ENCODE data around the gene CASZ1.
A peak's percentile ranks its signal among the peaks of the same experiment; 100 is the strongest.

CASZ1 gene

GRCh38 chr1:10753299-10753698 lies 43.1 kb downstream of the CASZ1 start:
- DNase-seq (ENCODE audit: low spot score) = no peak

GRCh38 chr1:10751561-10752085 lies 44.8 kb downstream of the CASZ1 start:
- DNase-seq (ENCODE audit: low spot score) = no peak

- no peak for DNase-seq (ENCODE audit: low spot score)
Observed at GRCh38 chr1:10751160-10751559, 45.3 kb downstream of the CASZ1 start.

GRCh38 chr1:10745886-10746455 lies 50.5 kb downstream of the CASZ1 start:
- no peak for DNase-seq (ENCODE audit: low spot score)

GRCh38 chr1:10745383-10745782 lies 51.1 kb downstream of the CASZ1 start:
- DNase-seq (ENCODE audit: low spot score) = no peak

- no peak for DNase-seq (ENCODE audit: low spot score)
Observed at GRCh38 chr1:10744654-10745238, 51.7 kb downstream of the CASZ1 start.

GRCh38 chr1:10744029-10744428 lies 52.4 kb downstream of the CASZ1 start:
- no peak for DNase-seq (ENCODE audit: low spot score)

GRCh38 chr1:10741696-10742095 lies 54.8 kb downstream of the CASZ1 start:
- no peak for DNase-seq (ENCODE audit: low spot score)

GRCh38 chr1:10740123-10740522 lies 56.3 kb downstream of the CASZ1 start:
- DNase-seq (ENCODE audit: low spot score) = no peak

GRCh38 chr1:10739589-10739988 lies 56.9 kb downstream of the CASZ1 start:
- DNase-seq (ENCODE audit: low spot score) = no peak

GRCh38 chr1:10738061-10739058 lies 58.1 kb downstream of the CASZ1 start:
- DNase-seq (ENCODE audit: low spot score) = no peak

- DNase-seq (ENCODE audit: low spot score) = no peak
Observed at GRCh38 chr1:10737651-10738050, 58.8 kb downstream of the CASZ1 start.

GRCh38 chr1:10736634-10737586 lies 59.5 kb downstream of the CASZ1 start:
- no peak for DNase-seq (ENCODE audit: low spot score)

GRCh38 chr1:10735563-10736305 lies 60.7 kb downstream of the CASZ1 start:
- no peak for DNase-seq (ENCODE audit: low spot score)

GRCh38 chr1:10734962-10735544 lies 61.4 kb downstream of the CASZ1 start:
- DNase-seq (ENCODE audit: low spot score) = no peak

GRCh38 chr1:10734375-10734774 lies 62.1 kb downstream of the CASZ1 start:
- DNase-seq (ENCODE audit: low spot score) = no peak

- DNase-seq (ENCODE audit: low spot score) = no peak
Observed at GRCh38 chr1:10733474-10734366, 62.7 kb downstream of the CASZ1 start.

GRCh38 chr1:10730985-10731384 lies 65.5 kb downstream of the CASZ1 start:
- peak; percentile 63 for DNase-seq (ENCODE audit: low spot score)

Measured in LoVo (cell line).